OCI-LY7 (cell line): Measurements from ENCODE around the gene CABYR. TPM values are rescaled to one million over a fixed set of nuclear protein-coding genes. Genes with fewer than 3 reads are reported as not detected.

Source experiments
- BruUV-seq: library from RNA; stranded (reverse); fragments of 400-500 nt; replicated peaks from 2 replicates; lab custom pipeline; 2021; lab: Mats Ljungman, UMichigan
- CTCF ChIA-PET: fragments of 300-600 bp; sonication (Branson Sonifier 250); formaldehyde crosslinking; loops from one replicate; lab custom pipeline; 2022; ENCODE audit warnings: antibody characterized with exemption; ENCODE audit not compliant: unreplicated experiment; lab: Charles Lee
- POLR2A ChIA-PET: fragments of 300-600 bp; sonication (Branson Sonifier 250); formaldehyde crosslinking; loops from one replicate; lab custom pipeline; 2022; ENCODE audit warnings: antibody characterized with exemption; lab: Charles Lee
- DNase-seq: peaks from one replicate; pipeline ENCODE4 v3.0.0-alpha.2; 2015; ENCODE audit warnings: low spot score
- H2AFZ ChIP-seq: fragments of 200-600 bp; sonication (generic), shearing (Covaris generic); 2 replicates; pipeline ENCODE4 v1.6.1; 2014; ENCODE audit warnings: mild to moderate bottlenecking, antibody characterized with exemption, low read length, moderate library complexity
- H3K27ac ChIP-seq: fragments of 200-600 bp; sonication (generic); 2 replicates; pipeline ENCODE4 v1.5.1; 2014; ENCODE audit warnings: mixed run types, low read depth, mild to moderate bottlenecking, moderate library complexity, low read length, inconsistent platforms; ENCODE audit not compliant: poor library complexity, severe bottlenecking
- H3K36me3 ChIP-seq: fragments of 200-600 bp; sonication (generic); 2 replicates; pipeline ENCODE4 v1.6.1; 2014; ENCODE audit warnings: mild to moderate bottlenecking, antibody characterized with exemption, low read length, moderate library complexity, mixed read lengths; ENCODE audit not compliant: insufficient read depth
- H3K4me1 ChIP-seq: fragments of 200-600 bp; sonication (generic); 2 replicates; pipeline ENCODE4 v1.5.1; 2014; ENCODE audit warnings: mild to moderate bottlenecking, low read length; ENCODE audit not compliant: insufficient read depth, poor library complexity, severe bottlenecking
- H3K4me2 ChIP-seq: fragments of 200-600 bp; sonication (generic); 2 replicates; pipeline ENCODE4 v1.6.1; 2014; ENCODE audit warnings: mild to moderate bottlenecking, low read length
- H3K4me3 ChIP-seq: fragments of 200-600 bp; sonication (generic); 2 replicates; pipeline ENCODE4 v1.5.1; 2014; ENCODE audit warnings: mild to moderate bottlenecking, low read depth, low read length; ENCODE audit not compliant: poor library complexity, severe bottlenecking
- H3K79me2 ChIP-seq: fragments of 200-600 bp; sonication (generic); 2 replicates; pipeline ENCODE4 v1.6.1; 2016; ENCODE audit warnings: low read depth, mild to moderate bottlenecking, low read length, moderate library complexity, mixed read lengths; ENCODE audit not compliant: insufficient read depth
- H3K9me2 ChIP-seq: fragments of 200-600 bp; sonication (generic); 2 replicates; pipeline ENCODE4 v1.6.1; 2016; ENCODE audit warnings: mild to moderate bottlenecking, low read length, mixed read lengths; ENCODE audit not compliant: insufficient read depth
- H3K9me3 ChIP-seq: fragments of 200-600 bp; sonication (generic); 2 replicates; pipeline ENCODE4 v1.6.1; 2014; ENCODE audit warnings: mild to moderate bottlenecking, mixed run types, low read length, mixed read lengths
- H4K20me1 ChIP-seq: fragments of 200-600 bp; sonication (generic); 2 replicates; pipeline ENCODE4 v1.6.1; 2014; ENCODE audit warnings: mild to moderate bottlenecking, antibody characterized with exemption, low read length, moderate library complexity, mixed read lengths; ENCODE audit not compliant: insufficient read depth
- EZH2phosphoT487 ChIP-seq: fragments of 200-600 bp; sonication (generic); IDR thresholded peaks from 2 replicates; pipeline ENCODE4 v1.6.1; 2018; ENCODE audit warnings: low read depth, borderline replicate concordance, mild to moderate bottlenecking, mixed run types, antibody characterized with exemption, low read length, moderate library complexity, mixed read lengths
- intact Hi-C: fragments of 100-400 bp; cut with micrococcal nuclease; formaldehyde crosslinking; loops from one replicate; pipeline ENCODE4 v1.10.0; 2022; ENCODE audit not compliant: unreplicated experiment
- total RNA-seq, 2 experiments: library from RNA; depleted of rRNA in 1 of 2; stranded (reverse); fragments of >200 nt in 1 of 2; shearing (Covaris generic) in 1 of 2; gene quantifications; 2 replicates each; pipeline ENCODE4 v1.2.3, GENCODE V29; 2014 to 2022
- TF ChIP-seq, protein P1 (sequence below): fragments of 200-600 bp; sonication (generic); conservative IDR thresholded peaks from 2 replicates; pipeline ENCODE4 v1.5.1; 2014; ENCODE audit warnings: mild to moderate bottlenecking, antibody characterized with exemption, low read length, moderate library complexity, mixed read lengths

Gene CABYR
- total RNA-seq, 2 experiments from 2014 or later: not detected

DNA sequence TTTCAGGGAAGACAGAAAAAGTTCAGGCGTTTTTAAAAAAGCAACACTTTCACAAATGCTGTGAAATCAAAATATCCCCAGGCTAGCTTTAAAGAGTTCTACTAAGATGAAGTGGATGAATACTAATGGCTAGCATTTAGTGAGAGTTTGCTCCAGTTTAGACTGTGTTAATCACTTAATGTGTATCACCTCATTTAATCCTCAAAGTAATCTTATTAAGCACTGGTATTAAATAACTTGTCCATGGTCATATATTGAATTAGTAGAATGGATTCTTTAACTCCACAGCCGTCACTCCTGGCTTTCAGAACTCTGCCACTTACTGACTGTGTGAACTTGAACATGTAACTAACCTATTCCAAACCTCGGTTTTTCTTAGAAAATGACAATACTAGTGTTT lies 66.0 kb downstream of the CABYR start:
- no peak overlapping the region for H3K27ac ChIP-seq
- H3K79me2 ChIP-seq: no peaks in the 10 kb centered on the region
- POLR2A ChIA-PET: interaction anchor here (0.7 to 1.3 kb wide), 4 partner anchors 12 to 1906 kb away, joined by 4 to 5 read pairs (median 4); no protein-coding TSS in a partner anchor
- DNase-seq: no peak
- CTCF ChIA-PET: no interaction called here
- no peaks in the 10 kb centered on the region for H3K4me1 ChIP-seq
- no peaks in the 10 kb centered on the region for H3K36me3 ChIP-seq
- H3K9me2 ChIP-seq: no peaks in the 10 kb centered on the region
- no peak overlapping the region for H3K4me2 ChIP-seq
- no peak for TF ChIP-seq EZH2phosphoT487
- TF ChIP-seq, protein P1, sequence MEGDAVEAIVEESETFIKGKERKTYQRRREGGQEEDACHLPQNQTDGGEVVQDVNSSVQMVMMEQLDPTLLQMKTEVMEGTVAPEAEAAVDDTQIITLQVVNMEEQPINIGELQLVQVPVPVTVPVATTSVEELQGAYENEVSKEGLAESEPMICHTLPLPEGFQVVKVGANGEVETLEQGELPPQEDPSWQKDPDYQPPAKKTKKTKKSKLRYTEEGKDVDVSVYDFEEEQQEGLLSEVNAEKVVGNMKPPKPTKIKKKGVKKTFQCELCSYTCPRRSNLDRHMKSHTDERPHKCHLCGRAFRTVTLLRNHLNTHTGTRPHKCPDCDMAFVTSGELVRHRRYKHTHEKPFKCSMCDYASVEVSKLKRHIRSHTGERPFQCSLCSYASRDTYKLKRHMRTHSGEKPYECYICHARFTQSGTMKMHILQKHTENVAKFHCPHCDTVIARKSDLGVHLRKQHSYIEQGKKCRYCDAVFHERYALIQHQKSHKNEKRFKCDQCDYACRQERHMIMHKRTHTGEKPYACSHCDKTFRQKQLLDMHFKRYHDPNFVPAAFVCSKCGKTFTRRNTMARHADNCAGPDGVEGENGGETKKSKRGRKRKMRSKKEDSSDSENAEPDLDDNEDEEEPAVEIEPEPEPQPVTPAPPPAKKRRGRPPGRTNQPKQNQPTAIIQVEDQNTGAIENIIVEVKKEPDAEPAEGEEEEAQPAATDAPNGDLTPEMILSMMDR: no peak
- no peaks in the 10 kb centered on the region for H3K9me3 ChIP-seq
- no TSS peak for BruUV-seq
- no peak overlapping the region for H3K4me3 ChIP-seq
- no peak overlapping the region for H2AFZ ChIP-seq
- no peaks in the 10 kb centered on the region for H4K20me1 ChIP-seq
- intact Hi-C loops: no loop called here

DNA sequence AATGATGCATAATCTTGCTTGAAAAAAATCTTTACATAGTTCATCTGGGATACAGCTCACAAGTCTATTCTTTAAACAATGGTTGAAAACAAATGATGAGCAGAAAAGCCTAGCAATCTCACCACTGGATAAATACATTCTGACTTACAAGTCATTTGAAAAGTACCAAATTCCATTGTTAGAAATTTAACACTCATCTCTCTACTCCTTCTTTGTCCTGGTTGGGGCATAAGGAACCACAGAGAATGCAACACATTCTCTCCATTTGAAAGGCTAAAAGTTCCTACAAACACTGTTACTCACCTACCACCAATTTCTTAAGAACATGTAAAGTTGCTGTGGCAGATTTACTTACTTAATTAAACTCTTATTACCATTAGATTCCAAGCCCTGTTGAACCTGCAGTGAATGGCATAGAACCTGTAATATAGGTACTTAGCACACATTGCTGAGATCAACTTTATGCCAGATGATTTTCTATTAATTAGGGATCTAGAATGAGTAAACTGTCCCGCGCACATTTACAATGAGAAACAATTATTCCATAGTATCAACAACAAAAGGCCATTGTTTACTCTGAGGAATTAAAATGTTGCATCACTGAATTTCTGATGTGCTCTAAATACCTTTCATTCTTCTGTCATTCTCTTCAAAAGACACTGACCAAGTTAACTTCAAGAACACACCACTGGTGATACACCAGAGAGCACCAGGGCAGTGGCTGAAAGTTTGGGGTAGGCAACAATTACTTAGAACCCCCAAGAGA lies 69.6 kb downstream of the CABYR start:
- H2AFZ ChIP-seq: no peak overlapping the region
- BruUV-seq: no TSS peak
- ChIA-PET CTCF (no interaction called here), POLR2A (interaction anchor here (1.1 kb wide), 1 partner anchor 37 kb away, joined by 4 read pairs; no protein-coding TSS in a partner anchor)
- no peak overlapping the region for H3K4me3 ChIP-seq
- H3K9me2 ChIP-seq: no peaks in the 10 kb centered on the region
- TF ChIP-seq, protein P1: no peak
- TF ChIP-seq EZH2phosphoT487: no peak
- no peaks in the 10 kb centered on the region for H3K9me3 ChIP-seq
- no peaks in the 10 kb centered on the region for H3K79me2 ChIP-seq
- no peak overlapping the region for H3K27ac ChIP-seq
- intact Hi-C loops: no loop called here
- no peaks in the 10 kb centered on the region for H4K20me1 ChIP-seq
- H3K36me3 ChIP-seq: no peaks in the 10 kb centered on the region
- no peak overlapping the region for H3K4me2 ChIP-seq
- H3K4me1 ChIP-seq: no peaks in the 10 kb centered on the region
- DNase-seq: no peak

DNA sequence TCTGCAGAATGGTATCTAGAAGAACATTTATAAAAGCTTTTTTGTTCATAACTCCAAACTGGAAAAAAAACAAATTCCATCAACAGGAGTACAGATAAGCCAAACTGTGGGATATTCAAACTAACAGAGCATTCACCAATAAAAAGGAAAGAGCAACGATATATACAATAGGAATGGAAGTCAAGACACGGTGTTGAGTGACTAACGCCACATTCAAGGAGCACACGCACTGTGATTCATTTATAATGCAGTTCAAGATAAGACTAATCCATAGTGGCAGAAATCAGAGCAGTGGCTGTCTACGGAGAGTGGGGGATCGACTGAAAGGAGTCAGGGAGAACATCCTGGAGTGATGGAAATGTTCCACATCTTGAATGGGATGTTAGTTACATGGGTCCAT lies 70.7 kb downstream of the CABYR start:
- intact Hi-C loops: no loop called here
- H3K27ac ChIP-seq: no peak overlapping the region
- CTCF ChIA-PET: no interaction called here
- H3K9me3 ChIP-seq: no peaks in the 10 kb centered on the region
- POLR2A ChIA-PET: no interaction called here
- no peak for TF ChIP-seq EZH2phosphoT487
- TF ChIP-seq, protein P1: no peak
- no peak overlapping the region for H2AFZ ChIP-seq
- H3K36me3 ChIP-seq: no peaks in the 10 kb centered on the region
- no peak overlapping the region for H3K4me2 ChIP-seq
- H3K79me2 ChIP-seq: no peaks in the 10 kb centered on the region
- H3K4me1 ChIP-seq: no peaks in the 10 kb centered on the region
- H3K9me2 ChIP-seq: no peaks in the 10 kb centered on the region
- no peak for DNase-seq
- BruUV-seq: no TSS peak
- H3K4me3 ChIP-seq: no peak overlapping the region
- no peaks in the 10 kb centered on the region for H4K20me1 ChIP-seq
